DND-41 (cell line): ENCODE measurements around the gene ZFPM1.

Source experiments
- CTCF ChIP-seq: IDR thresholded peaks from 2 replicates; pipeline ENCODE4 v1.5.1; 2012; ENCODE audit warnings: borderline replicate concordance, low read length, moderate library complexity, mild to moderate bottlenecking; ENCODE audit not compliant: poor library complexity, severe bottlenecking; ENCODE audit errors: extremely low read depth
- EZH2 ChIP-seq: IDR thresholded peaks from 3 replicates; pipeline ENCODE4 v1.6.1; 2012; ENCODE audit warnings: borderline replicate concordance, low read depth, mild to moderate bottlenecking, moderate library complexity, low read length, inconsistent platforms; ENCODE audit not compliant: severe bottlenecking

DNA sequence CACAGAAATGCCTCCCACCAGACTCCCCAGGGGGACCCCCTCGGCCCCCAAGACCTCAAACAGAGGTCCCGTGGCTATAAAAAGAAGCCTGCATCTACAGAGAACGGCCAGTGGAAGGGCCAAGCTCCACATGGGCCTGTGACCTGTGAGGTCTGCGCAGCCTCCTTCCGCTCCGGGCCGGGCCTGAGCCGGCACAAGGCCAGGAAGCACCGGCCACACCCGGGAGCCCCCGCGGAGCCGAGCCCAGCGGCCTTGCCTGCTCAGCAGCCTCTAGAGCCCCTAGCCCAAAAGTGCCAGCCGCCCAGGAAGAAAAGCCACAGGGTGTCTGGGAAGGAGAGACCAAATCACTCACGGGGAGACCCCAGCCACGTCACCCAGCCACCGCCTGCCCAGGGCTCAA, 18.3 kb upstream of the ZFPM1 start:
- TF ChIP-seq CTCF, result no peak
- no peak for TF ChIP-seq EZH2
